ENCODE data around the gene CIAO3. TPM values are rescaled to one million over a fixed set of nuclear protein-coding genes. Genes with fewer than 3 reads are reported as not detected.

The CIAO3 gene
- total RNA-seq, 4 donors from 2014 or later: 19.4 to 33.3 (median 30.2) TPM

DNA sequence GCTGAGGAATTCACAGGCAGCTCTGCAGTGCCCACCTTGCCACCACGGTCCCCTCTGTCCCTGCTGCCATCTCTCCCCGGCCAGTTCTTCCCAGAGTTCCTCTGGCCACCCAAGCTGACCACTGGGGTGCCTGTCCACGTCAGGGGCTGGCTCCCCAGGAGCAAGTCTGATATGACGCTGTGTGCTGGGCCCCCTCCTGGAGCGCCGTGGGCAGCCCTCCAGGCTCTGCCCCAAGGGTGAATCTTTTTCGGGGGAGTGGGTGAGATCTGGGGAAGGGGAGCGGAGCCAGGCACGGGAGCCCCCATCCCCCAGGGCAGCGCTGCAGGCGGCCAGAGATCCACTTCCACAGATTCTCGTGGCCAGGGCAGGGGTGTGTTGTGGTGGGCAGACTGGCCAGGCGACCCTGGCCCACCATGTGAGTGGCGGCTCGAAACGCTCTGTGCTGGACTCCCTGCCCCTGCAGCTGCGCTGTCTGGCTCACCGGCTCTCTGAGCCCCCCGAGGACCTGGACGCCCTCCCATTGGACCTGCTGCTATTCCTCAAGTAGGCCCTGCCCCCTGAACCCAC, 23.5 kb upstream of the CIAO3 start:
- intact Hi-C loops (cut with DNase I): no loop called here
- H3K27me3 ChIP-seq: peaks cover 0 to 72% (median 1%) of the 10 kb centered on the region in 4 donors
- DNase-seq (ENCODE audit: extremely low spot score): no peak

DNA sequence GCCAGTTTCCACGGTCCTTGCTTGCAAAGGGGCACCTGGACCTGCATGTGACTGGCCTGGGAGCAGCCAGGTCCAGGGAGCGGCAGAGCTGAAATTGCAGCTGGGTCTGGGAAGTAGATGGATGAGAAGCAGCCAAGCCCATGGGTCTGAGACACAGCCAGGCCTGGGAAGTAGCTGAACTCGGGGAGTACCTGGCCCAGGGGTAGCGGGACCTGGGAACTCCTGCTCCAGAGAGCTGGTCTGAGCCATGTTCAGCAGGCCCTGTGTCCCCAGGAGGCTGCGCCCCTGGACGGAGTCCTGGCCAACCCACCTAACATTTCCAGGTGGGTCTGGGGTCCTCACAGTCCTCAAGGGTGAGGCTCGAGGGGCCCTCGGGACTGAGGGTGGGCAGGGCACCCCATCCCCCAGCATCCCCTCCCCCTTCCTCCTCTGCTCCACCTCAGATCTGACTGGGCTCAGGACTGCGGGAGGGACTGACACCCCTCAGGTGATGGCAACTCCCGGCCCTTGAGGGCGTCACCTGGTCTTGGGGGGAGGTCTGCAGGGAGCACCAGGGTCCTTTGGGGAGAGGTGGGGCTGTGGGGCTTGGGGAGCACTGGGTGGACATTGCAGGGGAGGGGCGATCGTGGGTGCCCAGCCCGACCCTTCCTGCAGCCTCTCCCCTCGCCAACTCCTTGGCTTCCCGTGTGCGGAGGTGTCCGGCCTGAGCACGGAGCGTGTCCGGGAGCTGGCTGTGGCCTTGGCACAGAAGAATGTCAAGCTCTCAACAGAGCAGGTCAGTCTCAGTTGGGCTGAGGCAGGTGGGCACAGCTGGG, 22.8 kb upstream of the CIAO3 start:
- H3K27ac ChIP-seq (replicated peaks in 1 of 4): no peak overlapping the region
- peaks cover 0 to 65% (median 1%) of the 10 kb centered on the region in 4 donors for H3K27me3 ChIP-seq
- no peak overlapping the region for H3K4me3 ChIP-seq
- 93% methylated on average over 5 of the region's 21 CpGs for WGBS
- no peaks in the 10 kb centered on the region for H3K36me3 ChIP-seq
- TF ChIP-seq POLR2A (IDR thresholded peaks at IDR 0.05; ENCODE audit: low read depth) (no peak), POLR2AphosphoS5 (IDR thresholded peaks at IDR 0.05) (no peak), EP300 (IDR thresholded peaks at IDR 0.05) (no peak)
- TF ChIP-seq, protein P1, sequence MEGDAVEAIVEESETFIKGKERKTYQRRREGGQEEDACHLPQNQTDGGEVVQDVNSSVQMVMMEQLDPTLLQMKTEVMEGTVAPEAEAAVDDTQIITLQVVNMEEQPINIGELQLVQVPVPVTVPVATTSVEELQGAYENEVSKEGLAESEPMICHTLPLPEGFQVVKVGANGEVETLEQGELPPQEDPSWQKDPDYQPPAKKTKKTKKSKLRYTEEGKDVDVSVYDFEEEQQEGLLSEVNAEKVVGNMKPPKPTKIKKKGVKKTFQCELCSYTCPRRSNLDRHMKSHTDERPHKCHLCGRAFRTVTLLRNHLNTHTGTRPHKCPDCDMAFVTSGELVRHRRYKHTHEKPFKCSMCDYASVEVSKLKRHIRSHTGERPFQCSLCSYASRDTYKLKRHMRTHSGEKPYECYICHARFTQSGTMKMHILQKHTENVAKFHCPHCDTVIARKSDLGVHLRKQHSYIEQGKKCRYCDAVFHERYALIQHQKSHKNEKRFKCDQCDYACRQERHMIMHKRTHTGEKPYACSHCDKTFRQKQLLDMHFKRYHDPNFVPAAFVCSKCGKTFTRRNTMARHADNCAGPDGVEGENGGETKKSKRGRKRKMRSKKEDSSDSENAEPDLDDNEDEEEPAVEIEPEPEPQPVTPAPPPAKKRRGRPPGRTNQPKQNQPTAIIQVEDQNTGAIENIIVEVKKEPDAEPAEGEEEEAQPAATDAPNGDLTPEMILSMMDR (IDR thresholded peaks at IDR 0.05): no peak
- H3K4me1 ChIP-seq: no peaks in the 10 kb centered on the region
- H3K9me3 ChIP-seq: no peaks in the 10 kb centered on the region
- intact Hi-C loops (cut with DNase I): no loop called here
- no peak for DNase-seq (ENCODE audit: extremely low spot score)

More for the DNA sequence above, 23.5 kb upstream of the CIAO3 start:
- no peak for TF ChIP-seq POLR2AphosphoS5 (IDR thresholded peaks at IDR 0.05)
- TF ChIP-seq, protein P1 (IDR thresholded peaks at IDR 0.05): no peak
- no peak for TF ChIP-seq EP300 (IDR thresholded peaks at IDR 0.05)
- TF ChIP-seq POLR2A (IDR thresholded peaks at IDR 0.05; ENCODE audit: low read depth): no peak
- 71% methylated on average over 20 of the region's 20 CpGs for WGBS
- H3K36me3 ChIP-seq: no peaks in the 10 kb centered on the region
- H3K9me3 ChIP-seq: no peaks in the 10 kb centered on the region
- no peak overlapping the region for H3K27ac ChIP-seq (replicated peaks in 1 of 4)
- H3K4me1 ChIP-seq: no peaks in the 10 kb centered on the region
- H3K4me3 ChIP-seq: no peak overlapping the region

DNA sequence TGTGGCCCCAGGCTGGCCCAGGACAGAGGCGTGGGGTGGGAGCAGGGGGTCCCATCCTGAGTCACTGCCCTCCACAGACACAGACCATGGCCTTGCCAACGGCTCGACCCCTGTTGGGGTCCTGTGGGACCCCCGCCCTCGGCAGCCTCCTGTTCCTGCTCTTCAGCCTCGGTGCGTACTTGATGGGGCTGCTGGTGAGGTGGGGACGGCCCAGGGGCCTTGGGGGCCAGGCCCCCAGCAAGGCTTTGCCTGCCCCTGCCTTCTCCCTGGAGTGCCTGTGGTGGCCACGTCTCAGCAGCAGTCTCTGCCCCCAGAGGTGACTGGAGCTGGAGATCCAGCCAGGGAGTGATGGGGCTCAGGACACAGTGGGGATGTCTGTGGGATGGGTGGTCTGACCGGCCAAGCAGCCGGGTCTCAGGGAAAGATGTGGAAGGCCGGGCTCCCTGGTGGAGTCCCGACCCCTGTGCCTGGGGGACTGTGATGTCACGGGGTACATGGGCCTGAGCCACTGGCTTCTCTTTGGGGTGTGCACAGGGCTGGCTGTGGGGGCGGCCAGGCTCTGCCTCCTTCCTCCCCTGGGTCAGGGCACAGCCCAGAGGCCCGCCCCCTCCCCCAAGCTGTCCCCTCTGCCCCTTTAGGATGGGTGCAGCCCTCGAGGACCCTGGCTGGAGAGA, 21.9 kb upstream of the CIAO3 start:
- intact Hi-C loops (cut with DNase I): no loop called here
- DNase-seq (ENCODE audit: extremely low spot score): no peak
- TF ChIP-seq EP300 (IDR thresholded peaks at IDR 0.05) (no peak), POLR2AphosphoS5 (IDR thresholded peaks at IDR 0.05) (no peak), POLR2A (IDR thresholded peaks at IDR 0.05; ENCODE audit: low read depth) (no peak)
- TF ChIP-seq, protein P1 (IDR thresholded peaks at IDR 0.05): no peak
- no peak overlapping the region for H3K27ac ChIP-seq (replicated peaks in 1 of 4)
- H3K36me3 ChIP-seq: no peaks in the 10 kb centered on the region
- H3K4me3 ChIP-seq: no peak overlapping the region
- H3K27me3 ChIP-seq: peaks cover 0 to 64% (median 1%) of the 10 kb centered on the region in 4 donors
- 75% methylated on average over 13 of the region's 17 CpGs for WGBS
- H3K4me1 ChIP-seq: no peaks in the 10 kb centered on the region
- H3K9me3 ChIP-seq: no peaks in the 10 kb centered on the region

DNA sequence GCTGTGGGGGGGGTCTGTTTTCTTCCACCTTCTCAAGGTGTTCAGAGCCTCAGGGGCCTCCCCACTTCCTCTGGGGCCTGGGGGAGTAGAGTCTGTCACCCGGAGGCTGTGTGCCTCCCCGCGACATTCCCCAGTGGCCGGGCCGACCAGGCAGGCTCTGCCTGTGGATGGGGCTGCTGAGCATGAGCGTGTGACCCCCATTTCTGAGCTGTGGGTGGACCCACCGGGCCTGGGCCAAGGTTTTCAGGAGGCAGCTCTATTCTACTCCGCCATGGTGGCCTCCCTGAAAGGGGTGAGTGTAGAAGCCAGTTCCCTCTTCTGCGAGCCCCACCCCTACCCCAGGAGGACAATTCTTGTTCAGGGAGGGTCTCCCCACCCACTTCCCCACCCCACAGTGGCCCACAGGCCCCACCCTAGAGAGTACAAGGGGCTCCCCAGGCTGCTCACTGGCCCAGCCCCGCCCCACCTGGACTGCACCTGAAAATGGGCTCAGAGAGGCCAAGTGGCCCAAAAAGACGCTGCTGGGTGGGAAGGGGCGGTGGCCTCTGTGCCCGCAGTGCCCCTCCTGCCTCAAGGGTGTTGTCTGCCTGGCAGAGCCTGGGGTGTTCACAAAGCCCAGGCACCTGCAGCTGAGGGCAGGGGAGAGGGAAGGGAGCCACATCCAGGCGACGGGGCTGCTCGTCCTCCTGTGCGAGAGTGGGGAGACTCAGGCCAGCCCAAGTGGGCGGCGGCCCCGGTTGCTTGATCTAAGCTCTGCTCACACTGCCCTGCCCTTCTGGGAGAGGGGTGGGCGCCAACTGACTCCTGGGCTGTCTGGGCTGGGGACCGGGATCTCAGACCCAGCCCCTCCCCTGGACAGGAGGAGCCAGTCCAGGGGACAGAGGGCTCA, 21.1 kb upstream of the CIAO3 start:
- no peak for DNase-seq (ENCODE audit: extremely low spot score)
- WGBS: 67% methylated on average over 11 of the region's 22 CpGs
- Histone ChIP-seq H3K4me1 (no peaks in the 10 kb centered on the region), H3K27ac (replicated peaks in 1 of 4) (no peak overlapping the region), H3K36me3 (no peaks in the 10 kb centered on the region), H3K9me3 (no peaks in the 10 kb centered on the region), H3K27me3 (peaks cover 0 to 61% (median 1%) of the 10 kb centered on the region in 4 donors), H3K4me3 (no peak overlapping the region)
- intact Hi-C loops (cut with DNase I): no loop called here
- TF ChIP-seq POLR2A (IDR thresholded peaks at IDR 0.05; ENCODE audit: low read depth): no peak
- TF ChIP-seq, protein P1 (IDR thresholded peaks at IDR 0.05): no peak
- TF ChIP-seq EP300 (IDR thresholded peaks at IDR 0.05): no peak
- TF ChIP-seq POLR2AphosphoS5 (IDR thresholded peaks at IDR 0.05): no peak

Data from esophagus muscularis mucosa (tissue), 4 donors.